K562 (cell line): ENCODE results near the gene CD248. TPM values are rescaled to one million over a fixed set of nuclear protein-coding genes. Genes with fewer than 3 reads are reported as not detected.

Source experiments
- ATAC-seq: fragments of 200-7000 bp; cut with Tn5 transposase; 3 replicates; pipeline ENCODE4 v1.9.1; 2020; ENCODE audit warnings: moderate library complexity
- BruUV-seq: library from RNA; stranded (reverse); fragments of 400-500 nt; replicated peaks from 2 replicates; lab custom pipeline; 2021; lab: Mats Ljungman, UMichigan
- CTCF ChIA-PET: fragments of 300-600 bp; formaldehyde crosslinking; extraction: SDS; loops from one replicate; lab custom pipeline; 2021; ENCODE audit warnings: low intra/inter-chr PET ratio; lab: Yijun Ruan, JAX
- POLR2A ChIA-PET: fragments of 300-600, 350-650 bp; sonication (Branson Sonifier 250); formaldehyde crosslinking; extraction: SDS; loops from one replicate; lab custom pipeline; 2021; ENCODE audit warnings: antibody characterized with exemption, inconsistent platforms; lab: Yijun Ruan, JAX
- DNase-seq, 4 experiments: peaks; one replicate each; pipeline versions ENCODE4 v3.0.0 to v3.0.0-alpha.2; 2011 to 2018; ENCODE audit warnings: low spot score in 3 of 4, mixed read lengths in 3 of 4; ENCODE audit errors: extremely low read depth in 1 of 4
- FAIRE-seq: peaks from 2 replicates; lab custom pipeline; 2011; peaks lifted over from hg19 to GRCh38; lab: Jason Lieb, UNC
- H2AFZ ChIP-seq: 2 replicates; pipeline ENCODE4 v1.6.0; 2011; ENCODE audit warnings: low read depth, low read length, control low read depth, inconsistent platforms
- H3K27ac ChIP-seq: fragments of 200-600 bp; 3 replicates; pipeline ENCODE4 v1.8.0; 2011; ENCODE audit warnings: low read depth, mild to moderate bottlenecking, control low read depth, inconsistent platforms, low read length, moderate library complexity, mixed read lengths; ENCODE audit errors: extremely low read depth
- H3K27me3 ChIP-seq, 2 experiments: fragments of 300-600 bp in 1 of 2; 2 replicates in 1 of 2; 3 replicates in 1 of 2; pipeline versions ENCODE4 v1.6.0 to v1.8.0; 2011; ENCODE audit warnings: inconsistent platforms in 2 of 2, low read length in 2 of 2, mild to moderate bottlenecking in 1 of 2, mixed read lengths in 1 of 2, moderate library complexity in 1 of 2; ENCODE audit not compliant: control insufficient read depth in 2 of 2, insufficient read depth in 2 of 2
- H3K36me3 ChIP-seq: fragments of 300-600 bp; 3 replicates; pipeline ENCODE4 v1.8.0; 2011; ENCODE audit warnings: mild to moderate bottlenecking, low read length, inconsistent platforms; ENCODE audit not compliant: control insufficient read depth, insufficient read depth
- H3K4me1 ChIP-seq, 2 experiments: fragments of 200-600 bp in 1 of 2; replicated peaks in 1 of 2; 2 replicates in 1 of 2; 3 replicates in 1 of 2; pipeline versions ENCODE4 v1.5.1 to v1.8.0; 2011; ENCODE audit warnings: inconsistent platforms in 2 of 2, low read length in 2 of 2, mild to moderate bottlenecking in 1 of 2, mixed read lengths in 1 of 2, moderate library complexity in 1 of 2; ENCODE audit not compliant: control insufficient read depth in 2 of 2, insufficient read depth in 2 of 2
- H3K4me2 ChIP-seq: 2 replicates; pipeline ENCODE4 v1.6.1; 2011; ENCODE audit warnings: low read length, control low read depth, inconsistent platforms, mixed read lengths; ENCODE audit not compliant: insufficient read depth
- H3K4me3 ChIP-seq: fragments of 200-600 bp; sonication (generic), shearing (Covaris generic); 2 replicates; pipeline ENCODE4 v1.5.1; 2016; ENCODE audit warnings: control low read depth, inconsistent platforms
- H3K79me2 ChIP-seq: fragments of 200-600 bp; 3 replicates; pipeline ENCODE4 v1.8.0; 2011; ENCODE audit warnings: low read length, inconsistent platforms; ENCODE audit not compliant: control insufficient read depth, insufficient read depth
- H3K9ac ChIP-seq, 2 experiments: 2 replicates each; pipeline versions ENCODE4 v1.6.0 to v1.6.1; 2011; ENCODE audit warnings: low read depth in 2 of 2, low read length in 2 of 2, control low read depth in 1 of 2, inconsistent platforms in 1 of 2, mild to moderate bottlenecking in 1 of 2, mixed read lengths in 1 of 2; ENCODE audit not compliant: insufficient read depth in 1 of 2
- H3K9me1 ChIP-seq: one replicate; pipeline ENCODE4 v1.6.0; 2011; ENCODE audit warnings: inconsistent platforms, mild to moderate bottlenecking, low read length, moderate library complexity; ENCODE audit not compliant: control insufficient read depth, insufficient read depth
- H3K9me3 ChIP-seq: replicated peaks from 2 replicates; pipeline ENCODE4 v1.5.1; 2011; ENCODE audit warnings: low read depth, low read length, inconsistent platforms; ENCODE audit not compliant: control insufficient read depth, insufficient read depth
- H4K20me1 ChIP-seq: replicated peaks from 2 replicates; pipeline ENCODE4 v1.6.1; 2011; ENCODE audit warnings: low read length, inconsistent platforms, mixed read lengths; ENCODE audit not compliant: control insufficient read depth, insufficient read depth
- CC2D1A ChIP-seq: fragments of 450-650 bp; IDR thresholded peaks from 2 replicates; pipeline ENCODE4 v1.6.1; 2017; ENCODE audit warnings: mild to moderate bottlenecking
- CTBP1 ChIP-seq: fragments of 450-650 bp; IDR thresholded peaks from 2 replicates; pipeline ENCODE4 v1.6.1; 2016; ENCODE audit warnings: borderline replicate concordance
- E2F5 ChIP-seq: sonication (generic); formaldehyde crosslinking; IDR thresholded peaks from 2 replicates; pipeline ENCODE4 v1.8.0; 2022; ENCODE audit warnings: mild to moderate bottlenecking, missing genetic modification reagents
- ELK1 ChIP-seq: sonication (generic); formaldehyde crosslinking; IDR thresholded peaks from 2 replicates; pipeline ENCODE4 v1.8.1; 2022; ENCODE audit warnings: missing genetic modification reagents
- EP300 ChIP-seq: IDR thresholded peaks from 2 replicates; pipeline ENCODE4 v1.6.1; 2012; ENCODE audit warnings: low read length, improper control_type of control experiment
- ETV6 ChIP-seq, 3 experiments: fragments of 150-350 bp in 1 of 3; sonication (generic) in 1 of 3; formaldehyde crosslinking in 1 of 3; IDR thresholded peaks; 2 replicates each; pipeline versions ENCODE4 v1.6.1 to v1.8.0; 2014 to 2022; ENCODE audit warnings: borderline replicate concordance in 2 of 3, low read depth in 2 of 3, antibody characterized with exemption in 1 of 3, low read length in 1 of 3, mild to moderate bottlenecking in 1 of 3, missing genetic modification reagents in 1 of 3
- IRF9 ChIP-seq: fragments of 450-650 bp; IDR thresholded peaks from 2 replicates; pipeline ENCODE4 v1.6.1; 2016; ENCODE audit warnings: missing biosample characterization, missing genetic modification characterization
- MAX ChIP-seq: sonication (generic); formaldehyde crosslinking; IDR thresholded peaks from 2 replicates; pipeline ENCODE4 v1.9.0; 2022; ENCODE audit warnings: mild to moderate bottlenecking, missing genetic modification reagents
- SRF ChIP-seq, 2 experiments: fragments of 250-450, 450-650 bp in 1 of 2; sonication (Bioruptor Pico) in 1 of 2; sonication (generic) in 1 of 2; formaldehyde crosslinking; IDR thresholded peaks; 2 replicates each; pipeline versions ENCODE4 v1.5.0 to v1.5.1; 2020 to 2022; ENCODE audit warnings: mild to moderate bottlenecking in 1 of 2, missing genetic modification reagents in 1 of 2
- SRSF1 ChIP-seq: fragments of 200-400 bp; formaldehyde crosslinking; IDR thresholded peaks from 2 replicates; pipeline ENCODE4 v1.6.1; 2017; ENCODE audit warnings: mild to moderate bottlenecking, low read depth, low read length, moderate library complexity
- ZNF134 ChIP-seq: fragments of 250-450 bp; sonication (Bioruptor Pico); conservative IDR thresholded peaks from 2 replicates; pipeline ENCODE4 v1.4.0; 2020
- WGBS: fragments of 100-300 bp; shearing (Covaris generic); methylation state at CpG from one replicate; pipeline ENCODE4 v1.1.6; 2016; ENCODE audit warnings: low coverage, mixed read lengths; ENCODE audit not compliant: insufficient coverage; ENCODE audit errors: missing lambda C conversion rate; 5-methylcytosine and 5-hydroxymethylcytosine counted together
- in situ Hi-C: fragments of 300-500 bp; cut with MboI; formaldehyde crosslinking; loops from 4 replicates; pipeline ENCODE4 v1.15.0; 2018; ENCODE audit warnings: inconsistent platforms, mixed read lengths
- intact Hi-C: fragments of 100-400 bp; cut with micrococcal nuclease; formaldehyde crosslinking; loops from 2 replicates; pipeline ENCODE4 v1.14.2; 2022
- polyA plus RNA-seq, 8 experiments: library from polyadenylated mRNA; depleted of rRNA in 4 of 8; stranded (reverse) in 5 of 8; unstranded in 3 of 8; fragments of >200 nt; fragmentation: Nextera tagmentation in 2 of 8; fragmentation: Illumina TruSeq in 1 of 8; extraction: Ambion mirVana in 2 of 8; extraction: Trizol in 1 of 8; gene quantifications; 2 replicates each; pipeline versions ENCODE4 v1.2.1 to v1.2.3, GENCODE V29; 2011 to 2014; ENCODE audit warnings: inconsistent platforms in 1 of 8, missing spikeins in 1 of 8
- total RNA-seq, 7 experiments: library from RNA; depleted of rRNA in 6 of 7; stranded (reverse); fragments of >200 nt in 6 of 7; fragmentation: Illumina TruSeq in 2 of 7; extraction: Trizol in 2 of 7; gene quantifications; 2 replicates each; pipeline versions ENCODE4 v1.2.1 to v1.2.3, GENCODE V29; 2011 to 2021; ENCODE audit warnings: low replicate concordance in 1 of 7

Gene CD248
- total and polyA plus RNA-seq, 9 of the 15 experiments (the other 6 are each of a cell fraction or from before 2014, with no cell fraction given), result 0.09 TPM; not detected in 8

GRCh38 chr11:66289548-66290329 is 27.1 kb downstream of the CD248 start:
- BruUV-seq, result TSS peak; percentile 96
- peak overlapping the region; percentile 92 for H2AFZ ChIP-seq
- ATAC-seq (peak; percentile 71), FAIRE-seq (no peak), DNase-seq (peak; percentile 82 to 89 (median 84))
- H4K20me1 ChIP-seq, result 0 out of 2 replicates have a peak, but pooled peaks cover 8% of the 10 kb centered on the region
- peak overlapping the region; percentile 84 for H3K4me3 ChIP-seq
- in situ Hi-C loops (no loop called here), intact Hi-C loops (loop anchor here (2.0 kb wide), 1 partner anchor 67 kb away; no protein-coding TSS in a partner anchor)
- ChIA-PET POLR2A (interaction anchor here (0.6 to 2.6 kb wide), 22 partner anchors 7 to 325 kb away, joined by 3 to 18 read pairs (median 4); partner anchors contain the start of genes B4GAT1, CNIH2, RAB1B and RIN1), CTCF (interaction anchor here (0.5 to 0.7 kb wide), 2 partner anchors 119 to 389 kb away, joined by 3 to 4 read pairs; no protein-coding TSS in a partner anchor)
- no peaks in the 10 kb centered on the region for H3K27me3 ChIP-seq
- no peaks in the 10 kb centered on the region for H3K9me1 ChIP-seq
- H3K9me3 ChIP-seq, result no peaks in the 10 kb centered on the region
- 7% methylated on average over 34 of the region's 36 CpGs for WGBS
- H3K27ac ChIP-seq, result peak overlapping the region; percentile 80
- peaks cover 19 to 60% of the 10 kb centered on the region in 2 experiments for H3K4me1 ChIP-seq
- H3K9ac ChIP-seq, result peak overlapping the region; percentile 93 to 100
- H3K4me2 ChIP-seq, result peak overlapping the region; percentile 100
- peaks cover 24% of the 10 kb centered on the region for H3K79me2 ChIP-seq
- H3K36me3 ChIP-seq, result peaks cover 28% of the 10 kb centered on the region; the same call in 2 of the 3 replicates
- TF ChIP-seq E2F5 (CRISPR knock-in tag), result peak; percentile 89; the same call in 1 of the 2 replicates
- no peak for TF ChIP-seq ETV6 (IDR thresholded peaks at IDR 0.05; ENCODE audit: borderline replicate concordance in 1 of 2, low read depth in 2 of 2, low read length in 1 of 2)
- 0 out of 2 replicates have a peak, but pooled peaks have one; percentile 70 for TF ChIP-seq ETV6 (CRISPR knock-in tag; IDR thresholded peaks at IDR 0.05; ENCODE audit: borderline replicate concordance)
- peak; percentile 84 for TF ChIP-seq MAX (CRISPR knock-in tag)
- no peak for TF ChIP-seq ELK1 (CRISPR knock-in tag)
- TF ChIP-seq ZNF134 (CRISPR knock-in tag), result peak; percentile 59; the same call in 1 of the 2 replicates
- TF ChIP-seq SRF (CRISPR knock-in tag; IDR thresholded peaks at IDR 0.05), result peak in 1 of 2 experiments; percentile 72; a peak in 1 of 4 replicates
- peak; percentile 57; the same call in 1 of the 2 replicates for TF ChIP-seq CC2D1A
- TF ChIP-seq SRSF1, result peak; percentile 44; the same call in 1 of the 2 replicates
- 0 out of 2 replicates have a peak, but pooled peaks have one; percentile 46 for TF ChIP-seq IRF9 (tag)
- peak; percentile 86 for TF ChIP-seq CTBP1
- no peak for TF ChIP-seq EP300
